Mesenteric fat pad (tissue), 1 donor: Measurements from ENCODE around the gene EXOC2. TPM values are rescaled to one million over a fixed set of nuclear protein-coding genes. Genes with fewer than 3 reads are reported as not detected.

Experiments used
- DNase-seq: peaks from one replicate; pipeline ENCODE4 v3.0.0-alpha.2; 2020; ENCODE audit warnings: low spot score
- long read RNA-seq: library from polyadenylated mRNA; unstranded; transcript quantifications from one replicate; pipeline ENCODE4 v2.0.0, GENCODE V29; 2020
- total RNA-seq: library from RNA; stranded (reverse); fragmentation: NEBNext Ultra II Directional; extraction: Animal tissue kit (Norgen Biotek cat#: 25700); gene quantifications from one replicate; pipeline ENCODE4 v1.2.1, GENCODE V29; 2021
- donor health status: DM: yes; HTN: yes; CAD: no.

The EXOC2 gene
- total RNA-seq: 15.3 TPM
- long read RNA-seq, full-length matches to known transcripts: 5 of 14 reads
- long read RNA-seq, partial matches to known transcripts: 3 of 14 reads
- long read RNA-seq, other reads (novel, unspliced or antisense): 6 of 14 reads

DNA sequence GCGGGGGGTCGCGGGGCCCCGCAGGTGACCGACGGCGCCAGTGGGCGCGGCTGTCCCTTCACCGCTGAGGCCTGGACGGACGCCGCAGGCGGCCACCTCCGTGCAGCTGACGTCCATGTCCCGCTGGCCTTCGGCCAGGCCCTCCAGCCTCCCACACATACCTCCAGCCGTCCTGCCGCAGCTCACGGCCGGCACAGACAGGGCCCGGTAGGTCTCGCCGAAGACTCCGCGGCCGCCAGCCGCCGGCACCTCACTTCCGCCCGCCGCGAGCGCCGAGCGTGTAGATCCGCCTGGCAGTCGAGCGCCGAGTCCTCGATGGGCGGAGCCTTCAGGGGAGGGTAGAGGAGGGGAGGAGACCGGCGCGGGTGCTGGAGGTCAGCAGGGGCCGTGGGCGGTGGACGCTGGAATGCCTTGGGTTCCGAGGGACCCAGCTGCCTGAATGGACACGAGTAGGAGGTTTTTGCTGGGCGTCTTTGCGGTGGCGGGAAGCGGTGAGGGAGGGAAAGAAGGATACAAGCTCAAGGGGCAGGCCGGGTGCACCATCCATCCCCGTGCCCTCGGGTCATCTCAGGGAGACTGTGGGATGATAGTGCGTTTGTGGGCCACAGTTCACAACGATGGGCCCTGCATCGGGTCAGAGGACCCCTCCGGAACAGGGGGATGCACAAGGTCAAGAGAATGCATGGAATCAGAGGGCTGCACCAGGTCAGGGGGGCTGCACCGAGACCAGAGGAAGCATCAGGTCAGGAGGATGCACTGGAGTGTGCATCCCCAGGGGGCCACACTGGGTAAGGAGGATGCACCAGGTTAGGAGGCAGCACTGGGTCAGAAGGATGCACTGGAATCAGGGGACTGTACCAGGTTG is at the start of gene EXOC2:
Gene EXOC2, minus strand, starts transcription at position 282 of the 865 bp plus-strand sequence. CDS start 55,321 bp downstream, outside the sequence.
- DNase-seq: peak; percentile 95

- DNase-seq: no peak
These were observed 48.7 kb upstream of the EXOC2 start for GRCh38 chr6:741410-742339.

DNA sequence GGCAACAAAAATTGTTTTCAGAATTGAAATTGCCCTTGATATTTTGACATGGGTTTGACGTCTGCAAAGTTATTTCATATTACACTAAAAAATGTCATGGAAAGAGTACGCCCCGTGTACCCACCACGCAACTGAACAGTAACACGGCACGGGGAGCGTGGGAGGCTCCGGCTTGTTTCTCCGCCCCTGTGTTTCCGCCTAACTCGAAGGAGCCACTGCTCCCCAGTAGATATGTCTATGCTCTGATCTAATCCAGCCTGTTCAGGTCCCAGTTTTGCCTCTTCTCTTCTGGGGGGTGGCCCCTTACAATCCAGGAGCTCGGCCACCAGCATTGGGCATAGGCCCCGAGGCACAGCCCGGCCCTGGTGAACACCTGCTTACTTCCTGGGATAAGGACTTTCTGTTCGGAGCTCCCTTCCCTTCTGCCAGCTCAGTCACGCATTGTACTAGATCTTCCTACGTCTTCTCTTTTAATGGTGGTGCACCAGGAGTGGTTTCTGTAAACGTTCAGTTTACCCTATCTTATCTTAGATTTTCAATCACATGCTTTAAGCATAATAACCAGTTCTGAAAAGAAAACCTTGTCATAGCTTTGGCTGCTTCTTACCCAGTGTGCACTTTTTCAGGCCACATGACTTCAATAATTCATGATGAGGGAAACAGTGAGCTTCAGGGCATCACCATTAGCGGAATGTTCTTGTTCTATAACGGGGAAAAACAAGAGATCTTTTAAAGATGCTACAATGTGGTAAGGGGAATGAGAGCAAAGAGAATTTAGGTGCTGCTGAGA is 43.9 kb upstream of the EXOC2 start:
- no peak for DNase-seq

DNA sequence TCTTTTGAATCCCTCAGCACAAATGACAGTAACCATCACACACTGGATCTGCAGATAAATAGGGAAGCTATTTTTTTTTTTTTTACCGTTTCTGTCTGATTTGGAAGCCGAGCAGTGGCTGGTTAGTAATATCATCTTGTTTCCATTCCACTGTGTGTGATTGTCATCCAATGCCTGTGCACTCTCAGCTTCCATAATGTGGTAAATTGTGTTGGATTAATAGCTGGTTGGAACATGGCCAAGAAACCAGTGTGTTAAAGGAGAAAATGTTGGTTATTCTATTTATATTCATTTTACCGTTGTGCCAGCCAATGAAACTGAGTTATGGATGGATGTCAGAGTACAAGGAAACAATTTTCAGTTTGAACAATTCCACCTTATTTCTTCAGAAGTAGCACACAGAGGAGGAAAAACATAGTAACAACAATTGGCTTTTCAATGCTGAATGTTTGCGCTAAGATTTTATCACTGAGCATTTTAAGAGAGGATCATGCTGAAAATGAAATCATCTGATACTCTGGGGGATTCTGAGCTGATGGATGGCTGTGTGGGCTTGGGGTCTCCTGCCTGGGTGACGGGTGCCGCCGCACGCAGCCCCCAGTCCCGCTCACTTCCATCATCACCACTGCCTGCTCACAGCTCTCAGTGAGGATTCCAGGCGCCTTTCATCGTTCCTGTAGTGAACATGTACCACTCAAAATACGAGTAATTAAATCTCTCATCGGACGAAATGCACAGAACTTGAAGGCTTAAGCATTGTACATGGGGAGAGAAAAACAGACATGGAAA is 40.7 kb upstream of the EXOC2 start:
- DNase-seq: no peak

DNA sequence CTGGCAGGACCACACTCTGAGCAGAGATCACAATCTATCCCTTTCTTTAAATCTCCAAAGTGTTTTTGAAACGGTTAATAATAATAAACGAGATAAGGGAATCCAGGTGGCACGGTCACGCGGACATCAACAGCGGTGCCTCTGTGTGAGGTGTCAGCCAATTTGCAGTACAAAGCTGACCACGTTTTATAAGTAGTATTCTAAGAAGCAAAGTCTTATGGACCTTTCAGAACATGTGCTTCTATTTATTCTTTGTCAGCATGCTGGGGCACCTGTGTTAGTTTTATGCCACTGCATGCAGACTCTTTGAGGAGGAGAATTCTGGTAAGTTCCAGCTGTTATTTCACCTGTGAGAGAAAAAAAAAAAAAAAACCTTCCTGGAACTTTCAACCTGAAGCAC is 39.0 kb upstream of the EXOC2 start:
- DNase-seq: no peak

- DNase-seq: no peak
These were observed 36.8 kb upstream of the EXOC2 start for GRCh38 chr6:729606-730320.

- DNase-seq: no peak
These were observed 34.9 kb upstream of the EXOC2 start for GRCh38 chr6:727856-728255.

- DNase-seq: no peak
These were observed 30.6 kb upstream of the EXOC2 start for GRCh38 chr6:723540-723939.

DNA sequence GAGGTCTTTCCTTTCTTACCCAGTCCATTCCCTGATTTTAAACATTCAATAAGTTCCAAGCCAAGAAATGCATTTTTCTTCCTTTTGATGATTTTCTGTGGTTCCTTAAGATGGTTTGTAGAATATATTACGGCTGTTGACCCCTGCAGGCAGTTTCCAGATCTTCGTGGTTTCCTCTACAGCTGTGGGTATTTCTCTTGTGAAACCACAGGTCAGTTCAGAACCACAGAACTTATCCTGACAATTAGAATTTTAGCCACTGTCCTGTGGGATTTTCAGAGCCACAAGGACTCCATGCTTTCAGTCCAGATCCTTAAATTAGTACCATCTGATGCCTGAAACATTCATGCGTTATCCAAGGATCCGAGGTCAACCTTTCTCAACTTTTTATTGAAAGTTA is 29.7 kb upstream of the EXOC2 start:
- DNase-seq: no peak

GRCh38 chr6:722077-722524 is 29.2 kb upstream of the EXOC2 start:
- no peak for DNase-seq

DNA sequence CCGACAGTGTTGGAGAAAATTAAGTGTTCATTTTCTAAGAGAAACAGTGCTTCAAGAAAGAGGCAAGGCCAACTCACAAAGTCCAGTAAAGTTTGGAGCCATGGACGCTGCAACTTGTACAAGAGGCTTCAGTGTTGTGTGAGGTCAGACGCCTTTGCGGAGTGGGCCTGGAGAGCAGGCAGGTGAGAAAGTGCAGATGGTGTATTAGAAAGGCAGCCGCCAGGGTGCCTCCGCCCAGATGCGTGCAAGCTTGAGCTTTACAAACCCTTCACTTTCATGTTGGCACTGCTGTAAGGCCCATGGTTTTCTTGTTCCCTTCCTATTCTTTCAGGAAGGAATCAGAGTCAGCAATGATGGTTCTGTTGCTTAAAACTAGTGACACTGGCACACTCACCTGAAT is 25.4 kb upstream of the EXOC2 start:
- DNase-seq: no peak

GRCh38 chr6:717135-717534 is 24.2 kb upstream of the EXOC2 start:
- DNase-seq: no peak

GRCh38 chr6:715709-716491 is 23.0 kb upstream of the EXOC2 start:
- DNase-seq: no peak

DNA sequence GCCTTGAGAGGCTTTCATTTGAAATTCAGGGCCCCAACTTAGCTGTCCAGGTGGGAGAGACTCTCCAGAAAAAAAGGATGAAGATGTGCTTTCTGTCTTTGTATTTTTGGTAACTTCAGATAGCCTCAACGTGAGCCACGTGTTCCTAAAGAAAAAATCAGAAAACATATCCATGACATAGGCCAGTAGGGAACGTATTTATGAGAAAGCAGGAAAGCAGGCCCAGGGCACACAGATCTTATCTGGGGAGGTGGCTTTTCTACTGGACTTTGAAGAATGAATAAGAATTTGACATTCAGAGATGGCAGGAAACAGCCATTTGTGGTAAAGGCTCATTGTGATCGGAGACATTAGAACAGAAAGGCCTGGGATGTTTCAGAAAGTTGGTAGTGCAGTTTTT is 21.2 kb upstream of the EXOC2 start:
- no peak for DNase-seq

GRCh38 chr6:713351-713750 is 20.4 kb upstream of the EXOC2 start:
- no peak for DNase-seq

DNA sequence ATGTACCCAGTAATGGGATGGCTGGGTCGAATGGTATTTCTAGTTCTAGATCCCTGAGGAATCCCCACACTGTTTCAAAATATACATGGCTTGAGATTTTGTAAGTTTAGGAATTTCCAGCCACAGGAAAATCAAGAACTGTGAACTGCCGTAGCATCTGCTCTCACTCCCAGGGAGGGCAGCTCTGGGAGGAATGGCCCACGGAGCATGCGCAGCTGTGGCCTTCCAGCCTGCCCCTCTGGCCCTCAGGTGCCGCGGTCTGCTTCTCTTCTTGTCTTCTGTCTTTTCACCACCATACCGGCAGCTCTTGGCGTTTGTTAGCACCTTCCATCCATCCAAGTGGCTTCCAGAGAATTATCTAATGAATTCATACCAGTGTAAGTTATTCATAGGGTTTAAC is 19.9 kb upstream of the EXOC2 start:
- DNase-seq: no peak

DNA sequence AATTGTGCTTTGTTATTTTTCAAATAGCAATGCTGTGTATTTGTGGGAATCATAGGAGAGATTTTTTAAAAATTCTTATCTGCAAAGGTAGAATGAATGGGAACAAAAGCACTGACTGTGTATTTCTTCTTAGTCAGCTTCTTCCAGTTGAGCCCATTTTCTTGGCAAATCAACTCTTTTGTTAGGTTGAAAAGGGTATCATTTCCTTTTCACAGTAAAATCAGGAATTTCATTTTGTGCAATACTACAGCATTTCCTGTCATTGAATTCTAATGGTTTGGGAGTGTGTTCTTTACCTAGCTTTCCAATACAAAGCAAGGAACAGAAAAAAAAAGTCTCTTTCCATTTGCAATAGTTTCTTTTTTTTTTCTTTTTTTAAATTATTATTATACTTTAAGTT is 19.0 kb upstream of the EXOC2 start:
- DNase-seq: no peak
